IPS-20b (cell line): ENCODE measurements around the gene SYCP2L.
"Not testable (repeated sequence)": the region's sequence is repeated elsewhere in the genome, so short reads cannot be mapped to it uniquely, and the experiment has no call there.

ENCODE experiments used
- H3K27ac ChIP-seq: one replicate; pipeline ENCODE4 v1.5.1; 2013; ENCODE audit warnings: low read length
- H3K27me3 ChIP-seq: 2 replicates; pipeline ENCODE4 v1.6.1; 2013; ENCODE audit warnings: mild to moderate bottlenecking, low read length, inconsistent platforms; ENCODE audit not compliant: insufficient read depth
- H3K36me3 ChIP-seq: 2 replicates; pipeline ENCODE4 v1.6.1; 2013; ENCODE audit warnings: low read depth, mild to moderate bottlenecking, inconsistent platforms, low read length, moderate library complexity; ENCODE audit not compliant: insufficient read depth
- H3K4me1 ChIP-seq: 2 replicates; pipeline ENCODE4 v1.6.1; 2013; ENCODE audit warnings: mild to moderate bottlenecking, control low read depth, inconsistent platforms, low read length, moderate library complexity; ENCODE audit not compliant: insufficient read depth
- H3K4me3 ChIP-seq: 2 replicates; pipeline ENCODE4 v1.5.1; 2013; ENCODE audit warnings: mild to moderate bottlenecking, low read length, inconsistent platforms
- H3K9ac ChIP-seq: 2 replicates; pipeline ENCODE4 v1.6.1; 2013; ENCODE audit warnings: low read depth, mild to moderate bottlenecking, inconsistent platforms, low read length, moderate library complexity
- H3K9me3 ChIP-seq: 2 replicates; pipeline ENCODE4 v1.6.1; 2013; ENCODE audit warnings: mild to moderate bottlenecking, low read depth, low read length, inconsistent platforms; ENCODE audit not compliant: insufficient read depth

Gene SYCP2L

DNA sequence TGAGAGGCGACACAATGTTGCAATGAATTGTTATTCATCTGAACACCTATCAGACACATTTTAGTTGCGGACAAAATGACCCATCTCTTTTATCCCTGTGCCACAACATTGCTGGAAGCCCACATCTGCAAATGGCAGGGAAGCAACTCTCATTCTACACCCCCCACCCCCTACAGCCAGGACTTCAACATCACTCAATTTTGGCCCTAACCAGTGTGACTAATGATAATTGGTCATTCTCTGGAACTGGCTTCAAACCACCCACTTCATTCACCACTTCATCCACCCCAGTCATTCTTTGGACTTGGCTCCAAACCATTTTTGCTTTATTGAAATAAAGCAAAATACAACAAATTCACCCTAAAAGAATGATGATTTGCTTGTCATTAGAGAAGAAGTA is 6.5 kb upstream of the SYCP2L start:
- no peak overlapping the region for H3K9ac ChIP-seq
- 0 out of 2 replicates have a peak, but pooled peaks cover 2% of the 10 kb centered on the region for H3K4me1 ChIP-seq
- no peak overlapping the region for H3K4me3 ChIP-seq
- H3K36me3 ChIP-seq, result no peaks in the 10 kb centered on the region
- H3K27ac ChIP-seq, result no peak overlapping the region
- H3K9me3 ChIP-seq, result no peaks in the 10 kb centered on the region
- peaks cover 79% of the 10 kb centered on the region for H3K27me3 ChIP-seq

DNA sequence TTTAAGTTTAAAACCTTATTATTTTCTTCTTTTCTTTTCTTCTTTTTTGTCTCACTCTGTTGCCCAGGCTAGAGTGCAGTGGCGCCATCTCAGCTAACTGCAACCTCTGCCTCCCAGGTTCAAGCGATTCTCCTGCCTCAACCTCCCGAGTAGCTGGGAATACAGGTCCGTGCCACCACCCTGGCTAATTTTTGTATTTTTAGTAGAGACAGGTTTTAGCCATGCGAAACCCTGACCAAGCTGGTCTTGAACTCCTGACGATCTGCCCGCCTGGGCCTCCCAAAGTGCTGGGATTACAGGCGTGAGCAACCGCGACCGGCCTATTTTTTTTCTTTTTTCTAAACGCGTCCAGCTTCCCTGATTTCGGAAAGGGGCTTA is 4.6 kb upstream of the SYCP2L start:
- H3K36me3 ChIP-seq, H3K9me3 ChIP-seq, H3K4me1 ChIP-seq, H3K9ac ChIP-seq, H3K27ac ChIP-seq: not testable (repeated sequence)
- peaks cover 95% of the 10 kb centered on the region for H3K27me3 ChIP-seq
- peak overlapping the region; percentile 66; the same call in 1 of the 2 replicates for H3K4me3 ChIP-seq

DNA sequence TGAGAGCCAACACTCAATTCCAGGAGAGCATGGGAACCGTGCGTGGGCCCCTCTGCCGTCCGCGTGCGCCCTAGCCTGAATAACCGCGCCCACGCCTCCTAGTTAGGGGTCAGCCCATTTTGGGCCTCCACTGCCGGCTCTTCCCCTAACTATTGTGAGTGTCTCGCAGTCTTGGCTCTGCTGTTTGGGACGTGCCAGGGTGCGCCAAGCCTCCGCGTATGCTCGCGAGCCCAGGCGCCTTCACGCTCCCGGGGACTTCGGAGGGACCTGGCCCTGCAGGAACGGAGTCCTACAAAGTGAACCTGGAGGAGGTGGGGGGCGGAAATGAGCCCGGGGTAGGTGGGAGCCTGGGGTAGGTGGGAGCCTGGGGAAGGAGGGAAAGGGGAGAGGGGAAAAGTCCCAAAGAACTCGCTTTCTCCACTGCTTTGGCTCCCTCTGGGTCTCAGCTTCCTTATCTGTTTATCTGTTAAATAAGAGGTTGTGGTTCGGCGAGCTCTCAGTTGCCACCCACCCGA is 4.1 kb upstream of the SYCP2L start:
- H3K9me3 ChIP-seq, result no peaks in the 10 kb centered on the region
- H3K4me1 ChIP-seq, result 0 out of 2 replicates have a peak, but pooled peaks cover 2% of the 10 kb centered on the region

DNA sequence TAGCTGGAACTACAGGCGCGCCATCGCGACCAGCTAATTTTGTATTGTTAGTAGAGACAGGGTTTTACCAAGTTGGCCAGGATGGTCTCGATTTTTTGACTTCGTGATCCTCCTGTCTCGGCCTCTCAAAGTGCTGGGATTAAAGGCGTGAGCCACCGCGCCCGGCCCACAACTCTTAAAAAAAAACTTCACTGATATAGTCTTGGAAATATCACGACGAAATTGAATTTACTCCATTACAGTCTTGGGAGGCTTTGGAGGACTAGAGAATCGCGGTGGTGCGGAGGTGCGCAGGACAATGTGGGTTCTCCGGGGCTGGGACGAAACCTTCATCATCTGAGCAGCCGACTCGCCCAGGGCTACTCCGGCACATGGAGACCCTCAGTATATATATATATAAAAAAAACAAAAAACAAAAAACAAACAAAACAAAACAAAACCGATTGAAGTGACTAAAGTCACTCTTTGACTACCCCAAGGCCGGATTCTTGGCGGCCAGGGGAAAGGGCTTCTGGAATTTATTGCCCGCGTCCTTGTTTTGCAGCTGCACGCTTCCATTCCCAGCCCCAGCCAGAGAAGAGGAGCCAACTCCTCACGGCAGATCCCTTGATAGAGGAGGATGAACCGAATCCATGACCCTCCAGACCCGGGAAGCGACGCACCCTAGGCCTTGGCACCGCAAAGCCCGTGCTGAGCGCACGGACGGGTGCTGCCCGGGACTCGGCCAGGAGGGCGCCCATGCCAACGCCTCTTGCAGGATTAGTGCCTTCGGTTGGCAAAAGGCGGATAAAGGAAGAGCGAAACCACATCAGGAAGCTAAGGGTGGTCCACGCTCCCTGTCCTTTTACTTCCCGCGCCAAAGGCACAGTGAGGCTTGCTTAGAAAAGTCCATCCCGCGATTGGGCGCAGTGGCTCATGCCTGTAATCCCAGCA is 3.3 kb upstream of the SYCP2L start:
- H3K4me3 ChIP-seq, result peak overlapping the region; percentile 66
- H3K36me3 ChIP-seq, result no peaks in the 10 kb centered on the region
- no peak overlapping the region for H3K9ac ChIP-seq
- H3K9me3 ChIP-seq, result no peaks in the 10 kb centered on the region
- no peak overlapping the region for H3K27ac ChIP-seq
- peaks cover 95% of the 10 kb centered on the region for H3K27me3 ChIP-seq
- H3K4me1 ChIP-seq, result 0 out of 2 replicates have a peak, but pooled peaks cover 2% of the 10 kb centered on the region

More for the DNA sequence above, 4.1 kb upstream of the SYCP2L start:
- Histone ChIP-seq H3K9ac (no peak overlapping the region), H3K4me3 (peak overlapping the region; percentile 66; the same call in 1 of the 2 replicates), H3K36me3 (no peaks in the 10 kb centered on the region), H3K27ac (no peak overlapping the region), H3K27me3 (peaks cover 97% of the 10 kb centered on the region)

DNA sequence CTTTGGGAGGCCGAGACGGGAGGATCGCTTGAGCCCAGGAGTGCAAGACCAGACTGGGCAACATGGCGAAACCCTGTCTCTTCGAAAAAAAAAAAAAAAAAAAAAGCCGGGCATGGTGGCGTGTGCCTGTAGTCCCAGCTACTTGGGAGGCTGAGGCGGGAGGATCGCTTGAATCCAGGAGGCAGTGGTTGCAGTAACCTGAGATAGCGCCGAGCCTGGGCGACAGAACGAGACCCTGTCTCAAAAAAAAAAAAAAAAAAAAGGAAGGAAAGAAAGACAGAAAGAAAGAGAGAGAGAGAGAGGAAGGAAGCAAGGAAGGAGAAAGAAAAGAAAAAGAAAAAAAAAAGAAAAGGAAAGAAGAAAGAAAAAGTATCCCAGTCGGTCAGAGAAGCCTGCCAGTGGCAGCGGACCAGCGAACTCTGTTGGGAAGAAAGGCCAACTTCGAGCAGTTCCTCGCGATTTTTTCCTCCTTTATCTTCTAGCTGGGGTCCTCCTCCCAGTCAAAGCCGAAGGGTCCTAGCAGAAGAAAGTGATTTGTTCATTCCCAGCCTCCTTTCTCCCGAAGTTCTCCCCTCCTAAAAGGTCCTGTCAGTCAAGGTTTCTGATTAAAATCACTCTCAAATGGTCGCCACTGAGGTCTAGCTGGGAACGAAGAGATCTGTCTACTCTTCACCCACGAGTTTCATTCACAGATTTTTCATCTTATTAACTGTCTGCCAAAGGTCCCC is 2.4 kb upstream of the SYCP2L start:
- Histone ChIP-seq H3K9me3 (no peaks in the 10 kb centered on the region), H3K9ac (no peak overlapping the region), H3K27ac (no peak overlapping the region), H3K27me3 (peaks cover 89% of the 10 kb centered on the region), H3K4me3 (peak overlapping the region; percentile 66; the same call in 1 of the 2 replicates), H3K4me1 (0 out of 2 replicates have a peak, but pooled peaks cover 2% of the 10 kb centered on the region), H3K36me3 (no peaks in the 10 kb centered on the region)

GRCh38 chr6:10886365-10886690 is 524 bp upstream of the SYCP2L start:
- Histone ChIP-seq H3K4me3 (peak overlapping the region; percentile 77), H3K27me3 (peaks cover 70% of the 10 kb centered on the region), H3K9ac (peak overlapping the region; percentile 71; the same call in 1 of the 2 replicates)
- not testable (repeated sequence) for H3K27ac ChIP-seq, H3K9me3 ChIP-seq, H3K36me3 ChIP-seq, H3K4me1 ChIP-seq

- H3K27me3 ChIP-seq, result peaks cover 32% of the 10 kb centered on the region
- no peaks in the 10 kb centered on the region for H3K4me1 ChIP-seq
- no peak overlapping the region for H3K4me3 ChIP-seq
- H3K9me3 ChIP-seq, result no peaks in the 10 kb centered on the region
- H3K27ac ChIP-seq, result no peak overlapping the region
- no peak overlapping the region for H3K9ac ChIP-seq
- H3K36me3 ChIP-seq, result no peaks in the 10 kb centered on the region
These were observed 3.3 kb downstream of the SYCP2L start for GRCh38 chr6:10890151-10890550.

DNA sequence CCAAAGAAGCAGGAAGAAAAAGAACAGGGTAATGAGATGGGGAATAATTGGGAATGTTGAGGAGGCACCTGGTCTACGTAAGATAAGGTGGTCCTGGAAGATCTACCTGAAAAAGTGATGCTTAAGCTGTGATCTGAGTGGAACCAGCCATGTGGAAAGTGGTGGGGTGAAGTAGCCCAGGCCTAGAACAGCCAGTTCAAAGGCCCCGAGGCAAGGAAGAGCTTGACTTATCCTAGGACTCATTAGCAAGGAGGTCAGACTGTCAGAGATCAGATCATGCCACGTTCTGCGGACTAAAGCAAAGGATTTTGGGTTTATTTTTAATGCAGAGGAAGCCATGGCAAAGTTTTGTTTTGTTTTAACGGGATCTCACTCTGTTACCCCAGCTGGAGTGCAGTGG is 5.1 kb downstream of the SYCP2L start:
- no peaks in the 10 kb centered on the region for H3K36me3 ChIP-seq
- no peak overlapping the region for H3K4me3 ChIP-seq
- no peaks in the 10 kb centered on the region for H3K9me3 ChIP-seq
- H3K4me1 ChIP-seq, result no peaks in the 10 kb centered on the region
- no peak overlapping the region for H3K27ac ChIP-seq
- no peak overlapping the region for H3K9ac ChIP-seq
- peaks cover 15% of the 10 kb centered on the region; the same call in 1 of the 2 replicates for H3K27me3 ChIP-seq

- no peaks in the 10 kb centered on the region for H3K36me3 ChIP-seq
- no peaks in the 10 kb centered on the region for H3K4me1 ChIP-seq
- no peak overlapping the region for H3K9ac ChIP-seq
- H3K27ac ChIP-seq, result no peak overlapping the region
- H3K27me3 ChIP-seq, result no peaks in the 10 kb centered on the region
- no peak overlapping the region for H3K4me3 ChIP-seq
- no peaks in the 10 kb centered on the region for H3K9me3 ChIP-seq
These were observed 8.1 kb downstream of the SYCP2L start for GRCh38 chr6:10894958-10895357.

GRCh38 chr6:10896691-10897090 is 9.8 kb downstream of the SYCP2L start:
- H3K4me1 ChIP-seq, result no peaks in the 10 kb centered on the region
- H3K4me3 ChIP-seq, result no peak overlapping the region
- no peaks in the 10 kb centered on the region for H3K36me3 ChIP-seq
- H3K27ac ChIP-seq, result no peak overlapping the region
- H3K9me3 ChIP-seq, result no peaks in the 10 kb centered on the region
- H3K27me3 ChIP-seq, result no peaks in the 10 kb centered on the region
- no peak overlapping the region for H3K9ac ChIP-seq

DNA sequence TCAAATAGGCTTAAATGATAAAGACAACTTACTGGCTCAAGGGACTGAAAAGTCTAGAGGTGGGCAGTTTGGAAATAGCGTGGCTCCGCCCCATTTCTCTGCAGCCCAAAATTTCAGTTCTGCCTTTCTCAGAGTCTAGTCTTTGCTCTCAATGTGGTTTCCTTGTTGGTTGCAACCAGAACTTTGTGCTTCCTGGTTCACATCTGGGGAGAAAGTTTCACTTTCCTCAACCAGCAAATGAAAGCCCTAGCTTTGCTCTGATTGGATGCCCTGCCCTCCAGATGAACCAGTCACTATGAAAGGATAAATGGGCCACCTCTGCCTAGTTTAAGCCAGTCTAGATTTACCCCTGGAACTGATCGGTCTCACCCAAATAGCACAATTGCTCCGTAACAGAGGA is 14.9 kb downstream of the SYCP2L start:
- Histone ChIP-seq H3K27me3 (no peaks in the 10 kb centered on the region), H3K4me1 (no peaks in the 10 kb centered on the region), H3K4me3 (no peak overlapping the region), H3K27ac (no peak overlapping the region), H3K36me3 (no peaks in the 10 kb centered on the region), H3K9ac (no peak overlapping the region), H3K9me3 (no peaks in the 10 kb centered on the region)
